Esophagus muscularis mucosa (tissue), 4 donors: ENCODE measurements around the gene TMEM150B.

ENCODE experiments used
- EP300 ChIP-seq: sonication (generic); formaldehyde crosslinking; IDR thresholded peaks from one replicate; pipeline ENCODE4 v1.6.1; 2017; ENCODE audit warnings: antibody characterized with exemption
- POLR2A ChIP-seq: fragments of 450-650 bp; IDR thresholded peaks from one replicate; pipeline ENCODE4 v1.6.1; 2017; ENCODE audit warnings: antibody characterized with exemption, moderate library complexity, mild to moderate bottlenecking, low read depth
- TF ChIP-seq, protein P1 (sequence below), 3 experiments: fragments of 200-600 bp in 2 of 3; fragments of 450-650 bp in 1 of 3; sonication (generic) in 2 of 3; IDR thresholded peaks; one replicate each; pipeline ENCODE4 v1.5.1; 2017 to 2019; ENCODE audit warnings: antibody characterized with exemption in 3 of 3, mild to moderate bottlenecking in 2 of 3, moderate library complexity in 1 of 3

DNA sequence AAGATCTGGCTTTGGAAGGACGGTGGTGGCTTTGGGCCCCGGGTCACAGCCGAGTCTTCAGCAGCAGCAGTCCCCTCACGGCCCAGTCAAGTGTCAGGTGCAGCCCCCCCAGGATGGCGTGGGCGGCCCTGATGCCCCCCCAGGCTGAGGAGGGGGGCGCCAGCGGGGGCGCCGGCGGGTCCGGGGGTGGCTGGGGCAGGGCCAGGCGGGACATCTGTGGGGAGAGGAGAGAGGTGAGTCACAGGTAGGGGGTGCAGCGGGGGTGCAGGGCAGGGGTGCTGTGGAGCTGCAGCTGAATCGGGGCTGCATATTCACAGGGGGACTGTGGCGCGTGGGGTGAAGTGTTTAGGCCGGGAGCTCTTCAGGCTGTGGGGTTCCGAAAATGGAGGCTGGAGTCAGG, 40.8 kb upstream of the TMEM150B start:
- TF ChIP-seq, protein P1, sequence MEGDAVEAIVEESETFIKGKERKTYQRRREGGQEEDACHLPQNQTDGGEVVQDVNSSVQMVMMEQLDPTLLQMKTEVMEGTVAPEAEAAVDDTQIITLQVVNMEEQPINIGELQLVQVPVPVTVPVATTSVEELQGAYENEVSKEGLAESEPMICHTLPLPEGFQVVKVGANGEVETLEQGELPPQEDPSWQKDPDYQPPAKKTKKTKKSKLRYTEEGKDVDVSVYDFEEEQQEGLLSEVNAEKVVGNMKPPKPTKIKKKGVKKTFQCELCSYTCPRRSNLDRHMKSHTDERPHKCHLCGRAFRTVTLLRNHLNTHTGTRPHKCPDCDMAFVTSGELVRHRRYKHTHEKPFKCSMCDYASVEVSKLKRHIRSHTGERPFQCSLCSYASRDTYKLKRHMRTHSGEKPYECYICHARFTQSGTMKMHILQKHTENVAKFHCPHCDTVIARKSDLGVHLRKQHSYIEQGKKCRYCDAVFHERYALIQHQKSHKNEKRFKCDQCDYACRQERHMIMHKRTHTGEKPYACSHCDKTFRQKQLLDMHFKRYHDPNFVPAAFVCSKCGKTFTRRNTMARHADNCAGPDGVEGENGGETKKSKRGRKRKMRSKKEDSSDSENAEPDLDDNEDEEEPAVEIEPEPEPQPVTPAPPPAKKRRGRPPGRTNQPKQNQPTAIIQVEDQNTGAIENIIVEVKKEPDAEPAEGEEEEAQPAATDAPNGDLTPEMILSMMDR (IDR thresholded peaks at IDR 0.05): no peak
- TF ChIP-seq EP300: no peak
- TF ChIP-seq POLR2A: no peak
